ENCODE results near the gene BRD1. TPM values are rescaled to one million over a fixed set of nuclear protein-coding genes. Genes with fewer than 3 reads are reported as not detected.

The BRD1 gene
- polyA plus RNA-seq, 1 donor, result 25.1 TPM

- no peak for DNase-seq (ENCODE audit: low read depth)
These were observed 94.0 kb downstream of the BRD1 start for GRCh38 chr22:49733631-49734030.

GRCh38 chr22:49730656-49731055 is 97.0 kb downstream of the BRD1 start:
- DNase-seq (ENCODE audit: low read depth), result no peak

DNA sequence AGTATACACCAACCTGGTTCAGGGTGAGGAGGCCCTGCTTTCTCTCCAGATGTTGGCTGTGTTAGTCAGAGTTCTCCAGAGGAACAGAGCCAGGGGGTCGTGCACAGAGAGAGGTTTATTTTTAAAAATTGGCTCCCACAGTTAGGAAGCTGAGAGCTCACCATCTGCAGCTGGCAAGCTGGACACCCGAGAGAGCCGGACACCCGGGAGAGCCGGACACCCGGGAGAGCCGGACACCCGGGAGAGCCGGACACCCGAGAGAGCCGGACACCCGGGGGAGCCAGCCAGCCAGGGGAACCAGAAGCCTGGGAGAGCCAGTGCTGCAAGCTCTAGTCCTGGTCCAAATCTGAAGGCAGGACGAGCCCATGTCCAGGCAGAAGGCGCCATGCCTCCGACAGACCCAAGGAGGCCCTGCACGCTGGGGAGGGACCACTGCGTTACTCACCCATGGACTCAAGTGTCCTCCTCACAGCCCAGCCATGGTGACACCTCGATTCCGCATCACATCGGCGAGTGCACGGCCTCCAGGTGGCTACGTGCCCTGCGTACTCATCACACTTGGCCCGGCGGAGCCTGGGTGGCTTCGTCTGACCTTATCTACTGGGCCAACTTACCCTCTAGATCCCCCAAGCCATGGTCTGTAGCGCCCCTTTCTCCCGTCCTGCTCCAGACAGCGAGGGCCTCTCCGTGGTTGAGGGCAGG is 99.0 kb downstream of the BRD1 start:
- DNase-seq (ENCODE audit: low read depth), result no peak

DNA sequence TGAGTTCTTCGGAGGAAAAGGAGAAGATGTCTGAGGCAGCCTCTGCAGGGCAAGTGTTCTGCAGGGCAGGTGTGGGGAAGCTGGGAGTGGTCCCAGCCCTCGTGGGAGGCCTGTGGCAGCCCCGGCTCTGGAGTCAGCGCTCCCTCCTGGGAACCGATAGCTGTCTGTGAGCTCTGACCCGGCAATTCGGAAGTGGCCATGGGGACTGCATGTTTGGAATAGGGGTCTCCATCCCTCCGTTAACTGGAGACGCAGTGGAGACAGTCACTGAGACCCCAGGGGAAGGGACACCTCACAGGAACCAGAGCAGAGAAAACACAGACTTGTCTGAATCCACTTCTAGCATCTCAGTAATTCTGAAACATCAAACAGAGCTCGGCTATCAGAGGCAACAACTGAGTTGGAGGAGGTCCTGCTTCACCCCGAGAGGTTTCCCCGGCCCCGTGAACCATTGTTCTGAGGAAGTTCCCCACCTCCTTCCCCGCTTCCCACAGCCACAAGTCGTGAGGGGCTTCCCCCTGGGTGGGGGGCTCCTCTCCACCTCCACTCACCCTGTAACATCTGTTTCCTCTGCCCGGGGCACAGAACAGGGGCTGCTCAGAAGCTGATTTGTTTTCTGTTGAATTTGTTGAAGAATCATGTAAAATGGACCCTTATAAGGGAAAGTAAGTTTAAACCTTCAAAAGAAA is 99.6 kb downstream of the BRD1 start:
- no peak for DNase-seq (ENCODE audit: low read depth)

DNA sequence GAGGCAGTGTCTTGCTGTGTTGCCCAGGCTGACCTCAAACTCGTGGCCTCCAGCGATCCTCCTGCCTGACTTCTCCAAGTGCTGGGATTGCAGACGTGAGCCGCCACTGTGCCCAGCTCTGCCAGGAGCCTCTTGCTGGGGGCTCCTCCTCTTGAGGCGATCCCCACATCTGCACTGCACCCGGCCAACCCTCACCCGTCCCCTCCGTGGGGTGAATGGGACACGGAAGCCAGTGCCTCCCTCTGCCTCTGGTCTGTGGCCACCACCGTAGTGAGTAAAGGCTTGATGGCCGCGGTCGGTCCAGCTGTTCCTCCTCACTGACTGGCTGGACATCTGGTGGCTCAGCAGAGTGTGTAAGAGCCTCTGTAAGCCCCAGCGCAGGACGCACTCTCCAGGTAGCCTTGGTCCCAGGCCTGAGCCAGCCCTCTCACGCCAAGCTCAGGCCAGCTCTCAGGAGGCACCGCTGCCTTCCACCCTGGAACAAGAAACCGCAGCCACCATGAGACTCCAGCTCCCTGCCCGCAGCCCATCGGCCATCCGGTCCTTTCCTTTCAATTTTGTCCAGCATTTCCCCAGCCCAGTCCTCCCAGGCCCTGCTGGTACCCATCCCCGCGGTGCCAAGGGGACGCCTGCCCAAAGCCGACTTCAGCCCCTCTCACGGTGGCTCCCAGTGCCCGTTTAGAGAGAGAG is 100.3 kb downstream of the BRD1 start:
- no peak for DNase-seq (ENCODE audit: low read depth)

GRCh38 chr22:49726701-49727101 is 101.0 kb downstream of the BRD1 start:
- DNase-seq (ENCODE audit: low read depth), result no peak

GRCh38 chr22:49726022-49726681 is 101.5 kb downstream of the BRD1 start:
- no peak for DNase-seq (ENCODE audit: low read depth)

DNA sequence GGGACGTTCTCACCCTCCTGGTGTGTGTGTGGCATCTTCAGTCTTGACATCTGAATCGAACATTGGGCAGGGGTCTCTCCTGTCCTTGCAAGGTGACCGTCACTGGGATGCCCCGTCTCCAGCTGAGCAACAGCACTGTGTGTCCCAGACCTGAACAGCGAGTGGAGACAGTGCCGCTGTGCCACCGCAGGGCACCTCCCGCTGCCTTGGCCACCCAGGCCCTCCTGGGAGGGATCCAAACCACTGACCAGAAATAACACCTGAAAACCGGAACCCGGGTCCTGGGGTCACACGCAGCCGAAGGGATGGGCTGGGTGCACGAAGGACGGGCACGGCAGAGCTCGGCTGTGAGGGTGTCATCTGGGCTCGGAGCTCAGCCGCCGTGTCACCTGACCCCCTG is 102.2 kb downstream of the BRD1 start:
- no peak for DNase-seq (ENCODE audit: low read depth)

DNA sequence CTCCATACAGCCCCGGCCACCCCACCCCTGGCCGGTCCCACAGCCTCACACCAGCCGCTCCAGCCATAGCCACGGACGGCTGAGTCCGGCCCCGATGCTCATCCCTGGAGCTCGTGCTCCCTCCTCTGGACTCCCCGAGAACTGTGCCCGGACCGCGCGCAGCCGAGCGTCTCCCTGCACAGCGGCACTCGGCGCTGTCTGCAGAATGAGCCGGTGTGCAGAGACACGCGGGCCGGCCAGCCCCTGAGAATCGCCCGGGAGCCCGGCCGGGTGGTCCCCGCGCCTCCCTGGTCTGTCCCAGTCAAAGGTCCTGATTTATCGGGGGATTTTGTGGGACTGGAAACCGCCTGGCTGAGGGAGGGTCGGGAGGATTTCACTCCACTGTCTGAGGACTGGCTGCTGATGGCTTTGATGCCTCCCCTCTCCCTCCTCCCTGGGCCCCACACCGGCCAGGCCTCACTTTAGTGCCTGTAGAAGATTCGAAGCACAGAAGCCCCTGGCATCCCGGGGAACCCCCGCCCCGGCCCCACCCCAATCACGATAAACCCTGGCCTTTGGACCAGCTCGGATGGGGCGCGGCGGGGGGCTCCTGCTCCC is 102.7 kb downstream of the BRD1 start:
- no peak for DNase-seq (ENCODE audit: low read depth)

- no peak for DNase-seq (ENCODE audit: low read depth)
These were observed 103.4 kb downstream of the BRD1 start for GRCh38 chr22:49724030-49724892.

DNA sequence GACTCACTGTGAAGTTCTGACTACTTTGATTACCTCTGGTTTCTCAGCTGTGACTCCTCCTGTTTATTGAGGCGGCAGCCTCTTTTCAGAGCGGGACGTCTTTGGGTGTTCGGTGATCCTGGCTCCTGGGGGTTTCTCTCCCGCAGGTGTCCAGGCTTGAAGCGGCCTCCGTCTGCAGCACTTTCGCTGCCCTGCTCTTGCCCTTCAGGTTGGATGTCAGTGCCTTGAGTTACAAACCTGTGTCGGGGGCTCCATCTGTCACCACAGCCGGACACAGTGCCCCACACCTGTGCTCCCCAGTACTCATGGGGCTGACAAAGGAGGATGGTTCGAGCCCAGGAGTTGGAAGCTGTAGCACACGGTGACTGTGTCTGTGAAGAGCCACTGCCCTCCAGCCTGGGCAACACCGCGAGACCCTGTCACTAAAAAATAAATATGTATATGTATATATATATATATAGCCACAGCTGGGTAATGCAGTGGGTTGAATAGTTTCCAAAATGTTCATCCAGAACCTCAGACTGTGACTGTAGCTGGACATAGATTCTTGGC is 104.1 kb downstream of the BRD1 start:
- DNase-seq (ENCODE audit: low read depth), result no peak

Other genes starting within 250 kb of the BRD1 start
- 12.0 TPM for gene ZBED4, start 26.0 kb upstream of the BRD1 start, polyA plus RNA-seq (ENCODE audit: insufficient read length)
- 10.5 TPM for gene ALG12, start 90.6 kb upstream of the BRD1 start, polyA plus RNA-seq (ENCODE audit: insufficient read length)
- 12.4 TPM for gene CRELD2, start 90.8 kb upstream of the BRD1 start, polyA plus RNA-seq (ENCODE audit: insufficient read length)
- 13.4 TPM for gene PIM3, start 132.9 kb upstream of the BRD1 start, polyA plus RNA-seq (ENCODE audit: insufficient read length)
- not detected for gene IL17REL, start 184.9 kb upstream of the BRD1 start, polyA plus RNA-seq (ENCODE audit: insufficient read length)
- not detected for gene TTLL8, start 230.4 kb upstream of the BRD1 start, polyA plus RNA-seq (ENCODE audit: insufficient read length)